Fibroblast of lung (primary cell): ENCODE data around the gene RGS10. TPM values are rescaled to one million over a fixed set of nuclear protein-coding genes. Genes with fewer than 3 reads are reported as not detected.

Source experiments
- DNase-seq, 2 donors: peaks; one replicate each; pipeline versions ENCODE4 v3.0.0 to v3.0.0-alpha.2; 2010; ENCODE audit warnings: low read depth in 2 of 2
- H2AFZ ChIP-seq: 2 replicates; pipeline ENCODE4 v1.5.1; 2012; ENCODE audit warnings: low read length, control low read depth, inconsistent platforms
- H3K27ac ChIP-seq: 2 replicates; pipeline ENCODE4 v1.5.1; 2011; ENCODE audit warnings: low read length, control low read depth; ENCODE audit not compliant: insufficient read depth
- H3K27me3 ChIP-seq: 2 replicates; pipeline ENCODE4 v1.5.1; 2011; ENCODE audit warnings: mild to moderate bottlenecking, low read length; ENCODE audit not compliant: control insufficient read depth, insufficient read depth
- H3K36me3 ChIP-seq: 2 replicates; pipeline ENCODE4 v1.5.1; 2011; ENCODE audit warnings: low read length; ENCODE audit not compliant: control insufficient read depth, insufficient read depth
- H3K4me1 ChIP-seq: 2 replicates; pipeline ENCODE4 v1.5.1; 2011; ENCODE audit warnings: low read length; ENCODE audit not compliant: control insufficient read depth, insufficient read depth; ENCODE audit errors: extremely low read depth
- H3K4me2 ChIP-seq: 2 replicates; pipeline ENCODE4 v1.5.1; 2011; ENCODE audit warnings: low read length, control low read depth; ENCODE audit not compliant: insufficient read depth; ENCODE audit errors: extremely low read depth
- H3K4me3 ChIP-seq, 4 experiments: fragments of 200-600 bp in 1 of 4; sonication (generic) in 1 of 4; replicated peaks in 1 of 4; 2 replicates each; pipeline ENCODE4 v1.5.1; 2011 to 2016; ENCODE audit warnings: low read length in 4 of 4, low read depth in 3 of 4, mild to moderate bottlenecking in 3 of 4, control low read depth in 2 of 4, inconsistent platforms in 1 of 4, mixed read lengths in 1 of 4; ENCODE audit not compliant: insufficient read depth in 1 of 4; ENCODE audit errors: control extremely low read depth in 1 of 4
- H3K79me2 ChIP-seq: 2 replicates; pipeline ENCODE4 v1.5.1; 2012; ENCODE audit warnings: mild to moderate bottlenecking, low read length, inconsistent platforms; ENCODE audit not compliant: control insufficient read depth, insufficient read depth
- H3K9ac ChIP-seq: 2 replicates; pipeline ENCODE4 v1.5.1; 2011; ENCODE audit warnings: mild to moderate bottlenecking, low read length, control low read depth; ENCODE audit not compliant: insufficient read depth
- H3K9me3 ChIP-seq: 2 replicates; pipeline ENCODE4 v1.5.1; 2012; ENCODE audit warnings: low read depth, low read length; ENCODE audit not compliant: control insufficient read depth, insufficient read depth
- H4K20me1 ChIP-seq: 2 replicates; pipeline ENCODE4 v1.5.1; 2011; ENCODE audit warnings: low read length; ENCODE audit not compliant: control insufficient read depth, insufficient read depth; ENCODE audit errors: extremely low read depth
- EZH2 ChIP-seq: IDR thresholded peaks from 2 replicates; pipeline ENCODE4 v1.5.1; 2012; ENCODE audit warnings: low read length, control low read depth, mild to moderate bottlenecking; ENCODE audit errors: missing control alignments
- polyA plus RNA-seq, 2 donors: library from polyadenylated mRNA; depleted of rRNA in 1 of 2; stranded (reverse) in 1 of 2; unstranded in 1 of 2; fragments of >200 nt; gene quantifications; 2 replicates each; pipeline ENCODE4 v1.2.1, GENCODE V29; 2011 to 2012; ENCODE audit warnings: missing spikeins in 1 of 2
- total RNA-seq: library from RNA; depleted of rRNA; stranded (reverse); fragments of >200 nt; gene quantifications from 2 replicates; pipeline ENCODE4 v1.2.1, GENCODE V29; 2014
- TF ChIP-seq, protein P1 (sequence below), 2 donors: IDR thresholded peaks in 1 of 2; conservative IDR thresholded peaks in 1 of 2; 1 replicate in 1 of 2; 2 replicates in 1 of 2; pipeline ENCODE4 v1.5.1; 2011 to 2012; ENCODE audit warnings: low read length in 2 of 2, control low read depth in 1 of 2, inconsistent platforms in 1 of 2, low read depth in 1 of 2, mild to moderate bottlenecking in 1 of 2

RGS10 gene
- total and polyA plus RNA-seq, 2 donors (not counting 1 experiment from before 2014, with no cell fraction given): 50.9 to 103 TPM

GRCh38 chr10:119539359-119539825 lies 3.1 kb downstream of the RGS10 start:
- Histone ChIP-seq H3K4me3 (no peak overlapping the region), H3K27me3 (no peaks in the 10 kb centered on the region), H3K79me2 (peaks cover 52% of the 10 kb centered on the region), H3K27ac (no peak overlapping the region), H3K9me3 (no peaks in the 10 kb centered on the region), H3K4me2 (peak overlapping the region; percentile 10), H3K9ac (no peak overlapping the region), H2AFZ (no peak overlapping the region), H3K36me3 (no peaks in the 10 kb centered on the region), H3K4me1 (peaks cover 11% of the 10 kb centered on the region), H4K20me1 (no peaks in the 10 kb centered on the region)
- TF ChIP-seq, protein P1, sequence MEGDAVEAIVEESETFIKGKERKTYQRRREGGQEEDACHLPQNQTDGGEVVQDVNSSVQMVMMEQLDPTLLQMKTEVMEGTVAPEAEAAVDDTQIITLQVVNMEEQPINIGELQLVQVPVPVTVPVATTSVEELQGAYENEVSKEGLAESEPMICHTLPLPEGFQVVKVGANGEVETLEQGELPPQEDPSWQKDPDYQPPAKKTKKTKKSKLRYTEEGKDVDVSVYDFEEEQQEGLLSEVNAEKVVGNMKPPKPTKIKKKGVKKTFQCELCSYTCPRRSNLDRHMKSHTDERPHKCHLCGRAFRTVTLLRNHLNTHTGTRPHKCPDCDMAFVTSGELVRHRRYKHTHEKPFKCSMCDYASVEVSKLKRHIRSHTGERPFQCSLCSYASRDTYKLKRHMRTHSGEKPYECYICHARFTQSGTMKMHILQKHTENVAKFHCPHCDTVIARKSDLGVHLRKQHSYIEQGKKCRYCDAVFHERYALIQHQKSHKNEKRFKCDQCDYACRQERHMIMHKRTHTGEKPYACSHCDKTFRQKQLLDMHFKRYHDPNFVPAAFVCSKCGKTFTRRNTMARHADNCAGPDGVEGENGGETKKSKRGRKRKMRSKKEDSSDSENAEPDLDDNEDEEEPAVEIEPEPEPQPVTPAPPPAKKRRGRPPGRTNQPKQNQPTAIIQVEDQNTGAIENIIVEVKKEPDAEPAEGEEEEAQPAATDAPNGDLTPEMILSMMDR (conservative IDR thresholded peaks at IDR 0.05 in 1 of 2, IDR thresholded peaks at IDR 0.05 in 1 of 2; ENCODE audit: low read depth in 1 of 2, low read length in 2 of 2): no peak
- TF ChIP-seq EZH2: no peak
- DNase-seq: no peak

DNA sequence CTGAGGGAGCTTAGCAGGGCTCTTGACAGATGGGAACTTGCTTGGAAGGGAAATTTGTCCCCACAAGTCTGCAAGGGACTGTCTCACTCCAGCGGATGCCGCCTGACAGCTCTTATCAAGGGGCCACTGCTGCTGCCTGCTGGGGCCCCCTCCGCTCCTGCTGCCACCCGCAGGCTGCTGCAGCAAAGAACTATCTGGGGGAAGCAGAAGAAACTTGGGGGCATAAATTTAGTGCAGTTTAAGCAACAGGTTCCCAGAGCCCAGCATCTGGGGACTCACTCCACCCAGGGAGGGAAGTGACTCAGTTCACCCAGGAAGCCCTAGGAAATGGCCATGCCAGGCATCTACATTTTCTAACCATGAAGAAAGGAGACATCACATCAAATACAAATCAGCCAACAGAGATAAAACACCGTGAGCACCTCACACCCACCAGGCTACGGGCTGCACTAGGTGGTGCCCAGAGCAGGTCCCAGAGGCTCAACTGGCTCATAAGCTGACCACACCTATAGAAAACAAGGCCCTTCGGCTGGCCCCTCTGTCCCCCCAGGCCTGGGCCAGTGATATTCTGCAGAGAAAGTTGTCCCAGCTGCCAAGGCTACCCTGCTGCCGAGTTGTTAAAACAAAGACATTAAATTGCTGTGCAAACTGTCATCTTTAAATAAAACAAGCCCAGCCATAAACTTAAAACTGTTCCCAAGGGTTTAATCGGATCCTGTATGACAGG lies 3.7 kb downstream of the RGS10 start:
- H3K4me3 ChIP-seq: no peak overlapping the region
- no peaks in the 10 kb centered on the region for H3K9me3 ChIP-seq
- no peak for TF ChIP-seq EZH2
- TF ChIP-seq, protein P1 (conservative IDR thresholded peaks at IDR 0.05 in 1 of 2, IDR thresholded peaks at IDR 0.05 in 1 of 2; ENCODE audit: low read depth in 1 of 2, low read length in 2 of 2): no peak
- no peaks in the 10 kb centered on the region for H3K36me3 ChIP-seq
- H3K4me1 ChIP-seq: peaks cover 11% of the 10 kb centered on the region
- H3K27ac ChIP-seq: no peak overlapping the region
- no peaks in the 10 kb centered on the region for H4K20me1 ChIP-seq
- H2AFZ ChIP-seq: no peak overlapping the region
- DNase-seq: no peak
- no peak overlapping the region for H3K9ac ChIP-seq
- H3K4me2 ChIP-seq: peak overlapping the region; percentile 10
- H3K79me2 ChIP-seq: peaks cover 52% of the 10 kb centered on the region
- H3K27me3 ChIP-seq: no peaks in the 10 kb centered on the region

- DNase-seq: no peak
- peaks cover 54% of the 10 kb centered on the region for H3K79me2 ChIP-seq
- no peak overlapping the region for H2AFZ ChIP-seq
- no peak overlapping the region for H3K4me3 ChIP-seq
- H3K4me1 ChIP-seq: peaks cover 11% of the 10 kb centered on the region
- no peak overlapping the region for H3K9ac ChIP-seq
- H4K20me1 ChIP-seq: no peaks in the 10 kb centered on the region
- H3K9me3 ChIP-seq: no peaks in the 10 kb centered on the region
- TF ChIP-seq, protein P1 (conservative IDR thresholded peaks at IDR 0.05 in 1 of 2, IDR thresholded peaks at IDR 0.05 in 1 of 2; ENCODE audit: low read depth in 1 of 2, low read length in 2 of 2): no peak
- TF ChIP-seq EZH2: no peak
- H3K4me2 ChIP-seq: no peak overlapping the region
- no peaks in the 10 kb centered on the region for H3K36me3 ChIP-seq
- no peaks in the 10 kb centered on the region for H3K27me3 ChIP-seq
- H3K27ac ChIP-seq: no peak overlapping the region
These were observed 4.4 kb downstream of the RGS10 start for GRCh38 chr10:119537953-119538630.
